Superior temporal gyrus (tissue), 1 donor: ENCODE data around the gene TMEM183A.
"Not testable (repeated sequence)": the region's sequence is repeated elsewhere in the genome, so short reads cannot be mapped to it uniquely, and the experiment has no call there.

Experiments
- DNase-seq: peaks from one replicate; pipeline ENCODE4 v3.0.0-alpha.2; 2016; ENCODE audit errors: extremely low spot score

The TMEM183A gene

GRCh38 chr1:202987922-202988583 lies 19.1 kb upstream of the TMEM183A start:
- no peak for DNase-seq

GRCh38 chr1:202989879-202990278 lies 17.3 kb upstream of the TMEM183A start:
- DNase-seq: no peak

DNA sequence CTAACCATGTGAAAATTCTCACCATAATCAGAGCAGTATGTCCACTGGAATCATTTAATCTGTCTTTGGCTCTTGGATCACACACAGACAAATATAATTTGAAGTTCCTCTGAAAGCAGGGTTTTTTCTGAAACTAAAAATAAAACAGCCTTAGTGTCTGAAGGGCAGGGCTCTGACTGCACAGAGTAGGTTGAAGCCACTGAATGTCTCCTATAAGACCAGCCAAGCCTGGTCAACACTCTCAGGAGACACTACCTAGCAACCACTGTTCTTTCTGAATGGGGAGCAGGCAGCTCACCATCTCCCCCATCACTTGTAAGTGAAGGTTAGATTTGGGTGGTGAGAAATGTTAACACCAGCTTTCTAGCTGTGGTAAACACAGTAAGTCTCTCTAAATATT lies 16.1 kb upstream of the TMEM183A start:
- DNase-seq: no peak

DNA sequence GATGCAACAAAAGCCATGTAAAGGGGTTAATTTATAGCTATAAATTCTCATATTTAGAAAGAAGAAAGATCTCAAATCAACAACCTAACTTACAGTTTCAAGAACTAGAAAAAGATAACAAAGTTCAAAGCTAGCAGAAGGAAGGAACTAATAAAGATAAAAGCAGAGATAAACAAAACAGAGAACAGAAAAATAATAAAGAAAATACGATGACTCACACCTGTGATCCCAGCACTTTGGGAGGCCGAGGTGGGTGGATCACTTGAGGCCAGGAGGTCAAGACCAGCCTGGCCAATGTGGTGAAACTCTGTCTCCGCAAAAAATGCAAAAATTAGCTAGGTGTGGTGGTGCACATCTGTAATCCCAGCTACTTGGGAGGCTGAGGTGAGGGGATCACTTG lies 12.4 kb upstream of the TMEM183A start:
- DNase-seq: no peak

DNA sequence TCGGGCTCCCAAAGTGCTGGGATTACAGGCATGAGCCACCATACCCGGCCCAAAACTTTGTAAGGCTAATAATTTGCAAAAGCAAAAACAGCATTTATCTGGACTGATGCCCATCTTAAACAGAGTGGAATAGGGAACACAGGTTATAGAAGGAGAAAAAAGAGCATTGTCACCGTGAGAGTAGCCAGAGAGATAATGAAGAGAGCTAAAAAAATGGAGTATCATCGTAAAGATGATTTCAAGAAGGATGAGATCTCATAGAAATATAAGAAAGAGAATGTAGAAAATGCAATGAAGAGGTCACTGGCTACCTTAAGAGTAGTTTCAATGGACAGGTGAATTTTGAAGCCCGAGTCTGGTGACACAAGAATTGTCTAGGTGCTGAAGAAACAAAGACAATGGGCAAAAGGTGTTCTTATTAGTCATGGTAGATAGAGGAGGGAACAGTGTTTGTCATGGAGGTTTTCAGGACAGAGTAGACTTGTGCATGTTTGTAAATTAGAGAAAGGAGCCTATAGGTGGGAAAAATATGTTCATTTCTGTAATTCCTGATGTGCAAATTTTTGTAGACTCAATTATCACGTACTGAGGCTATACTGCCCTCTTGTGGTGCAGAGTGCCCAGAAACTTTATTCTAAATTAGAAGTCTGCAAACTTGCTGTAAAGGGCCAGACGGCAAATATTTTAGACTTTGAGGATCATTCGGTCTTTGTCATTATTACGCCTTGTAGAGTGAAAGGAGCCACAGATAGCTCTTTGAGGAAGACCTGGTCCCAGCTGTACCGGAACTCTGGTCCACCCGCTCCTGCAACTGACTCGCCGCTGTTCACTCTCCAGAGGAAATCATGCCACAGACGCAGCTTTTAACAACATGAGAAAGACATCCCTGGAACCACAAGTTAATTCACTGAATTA lies 8.1 kb upstream of the TMEM183A start:
- peak; percentile 86 for DNase-seq

GRCh38 chr1:203000217-203000944 lies 6.8 kb upstream of the TMEM183A start:
- DNase-seq: no peak

GRCh38 chr1:203001986-203002385 lies 5.2 kb upstream of the TMEM183A start:
- no peak for DNase-seq

DNA sequence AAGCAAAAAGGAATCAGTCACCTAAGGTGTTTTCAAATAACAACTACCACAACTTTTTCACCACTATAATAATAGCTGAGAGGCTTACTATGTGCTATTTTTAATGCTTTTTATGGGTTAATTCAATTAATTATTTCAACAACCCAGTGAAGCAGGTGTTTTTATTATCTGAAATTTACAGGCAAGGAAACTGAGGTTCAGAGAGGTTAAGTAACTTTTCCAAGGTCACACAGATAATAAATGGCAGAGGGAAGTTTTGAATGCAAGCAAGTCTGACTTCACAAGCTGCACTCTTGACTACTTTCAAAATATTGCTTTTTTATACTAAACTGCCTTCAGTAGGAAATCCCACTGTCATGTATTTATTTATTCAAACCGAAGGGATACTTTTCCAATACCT lies 4.2 kb upstream of the TMEM183A start:
- no peak for DNase-seq

- DNase-seq: not testable (repeated sequence)
Measured at GRCh38 chr1:203005395-203006142, 1.6 kb upstream of the TMEM183A start.

GRCh38 chr1:203009185-203009584 lies 2.0 kb downstream of the TMEM183A start:
- no peak for DNase-seq

- DNase-seq: no peak
Measured at GRCh38 chr1:203011582-203011981, 4.4 kb downstream of the TMEM183A start.

- DNase-seq: no peak
Measured at GRCh38 chr1:203017061-203017460, 9.9 kb downstream of the TMEM183A start.

DNA sequence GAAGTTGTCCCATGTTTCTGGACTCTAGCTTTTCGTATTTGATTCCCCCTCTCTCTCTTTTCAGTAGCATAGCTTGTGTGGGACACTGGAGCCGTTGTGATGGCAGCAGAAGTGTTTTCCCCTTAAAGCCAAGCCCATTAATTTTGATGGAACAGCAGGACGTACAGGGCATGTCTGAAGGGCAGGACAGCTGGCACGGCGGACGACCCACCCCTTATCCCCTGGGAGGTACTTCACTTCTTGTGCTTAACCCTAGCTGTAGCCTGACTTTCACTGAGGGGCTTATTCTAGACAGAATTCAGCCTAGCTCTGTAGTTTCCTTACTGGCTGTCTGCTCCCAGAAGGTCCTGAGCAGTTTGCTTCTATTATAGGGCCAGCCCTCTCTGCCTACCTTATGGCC lies 10.5 kb downstream of the TMEM183A start:
- DNase-seq: no peak

DNA sequence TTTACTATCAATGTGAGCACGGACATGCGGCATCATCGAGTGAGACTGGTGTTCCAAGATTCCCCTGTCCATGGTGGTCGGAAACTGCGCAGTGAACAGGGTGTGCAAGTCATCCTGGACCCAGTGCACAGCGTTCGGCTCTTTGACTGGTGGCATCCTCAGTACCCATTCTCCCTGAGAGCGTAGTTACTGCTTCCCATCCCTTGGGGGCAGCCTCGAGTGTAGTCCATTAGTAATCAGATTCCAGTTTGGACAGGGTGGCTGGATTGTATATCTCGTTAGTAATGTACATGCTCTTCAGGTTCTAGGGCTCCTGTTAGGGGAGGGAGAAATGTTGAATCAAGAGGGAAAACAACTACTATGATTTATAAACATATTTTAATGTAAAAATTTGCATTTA lies 15.7 kb downstream of the TMEM183A start:
- not testable (repeated sequence) for DNase-seq

- peak; percentile 57 for DNase-seq
Measured at GRCh38 chr1:203025686-203026030, 18.5 kb downstream of the TMEM183A start.

DNA sequence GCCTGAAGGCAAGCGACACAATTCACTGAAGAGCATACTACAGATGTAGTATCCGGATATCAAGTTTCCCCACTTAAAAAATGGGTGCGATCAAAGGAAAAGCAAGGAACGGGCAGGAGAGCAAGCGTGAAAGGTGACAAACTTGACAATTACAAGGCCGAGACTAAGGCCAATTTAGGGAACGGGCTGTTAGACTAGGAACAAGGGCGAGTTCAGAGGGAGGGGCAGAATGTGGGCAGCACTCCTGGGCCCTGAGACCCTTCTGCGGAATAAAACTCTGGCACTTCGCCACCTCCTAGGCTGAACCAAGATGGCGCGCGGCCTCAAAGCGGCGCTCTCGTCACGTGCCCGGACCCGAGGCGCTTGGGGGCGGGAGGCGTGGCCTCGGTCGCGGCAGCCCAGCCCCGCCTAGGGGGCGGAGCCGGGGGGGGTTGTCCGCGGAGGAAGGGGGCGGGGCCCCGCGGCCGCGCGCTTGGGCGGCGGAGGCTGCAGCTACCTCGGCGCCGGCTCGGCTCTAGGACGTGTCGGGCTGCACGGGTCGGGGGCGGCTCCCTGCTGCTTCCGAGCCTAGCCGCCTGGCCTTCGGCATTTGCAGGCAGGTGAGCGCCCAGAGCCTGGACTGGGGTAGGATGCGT lies 19.0 kb downstream of the TMEM183A start, which contains the start of gene PPFIA4:
TSS of gene PPFIA4 (plus strand) at position 461 of the 635 bp plus-strand sequence. CDS start 12,518 bp downstream, outside the sequence.
- peak; percentile 85 for DNase-seq

- DNase-seq: peak; percentile 35
Measured at GRCh38 chr1:203026666-203027663, 19.8 kb downstream of the TMEM183A start.

GRCh38 chr1:203028067-203028783 lies 21.1 kb downstream of the TMEM183A start:
- DNase-seq: peak; percentile 37
